ENCODE measurements around the gene UNK.

Gene UNK

DNA sequence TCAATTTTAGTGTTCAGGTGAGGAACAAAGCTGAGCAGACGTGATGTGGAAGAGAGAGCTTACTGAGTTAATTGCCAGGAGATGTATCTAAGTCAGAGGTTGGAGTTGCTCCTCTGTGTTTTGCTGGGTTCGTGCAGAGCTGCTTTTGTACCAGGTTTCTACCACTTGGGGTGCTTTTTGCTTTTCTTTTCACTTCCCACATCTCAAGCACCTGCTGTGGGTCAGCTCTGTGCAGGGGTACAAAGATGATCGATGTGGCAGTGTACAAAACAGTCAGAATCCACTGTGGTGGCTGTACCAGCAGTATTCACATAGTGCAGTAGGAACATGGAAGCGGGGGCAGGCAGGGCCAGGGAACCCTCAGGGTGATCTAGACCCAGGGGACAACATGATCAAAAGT, 14.8 kb downstream of the UNK start:
- Histone ChIP-seq H3K9me3 (ENCODE audit: control insufficient read depth, insufficient read depth, low read length) (no peaks in the 10 kb centered on the region), H3K9me2 (replicated peaks; ENCODE audit: control insufficient read depth, low read length) (no peaks in the 10 kb centered on the region), H3K27me3 (ENCODE audit: control insufficient read depth, low read length) (no peaks in the 10 kb centered on the region), H3F3A (ENCODE audit: control insufficient read depth, insufficient read depth) (no peaks in the 10 kb centered on the region), H3K79me2 (ENCODE audit: control insufficient read depth, low read length) (peaks cover 46% of the 10 kb centered on the region), H4K20me1 (ENCODE audit: control insufficient read depth, insufficient read depth, low read depth, low read length) (no peaks in the 10 kb centered on the region), H3K27ac (ENCODE audit: low read depth, low read length) (no peak overlapping the region), H3K36me3 (ENCODE audit: control insufficient read depth, low read length) (peaks cover 47% of the 10 kb centered on the region), H3K4me1 (ENCODE audit: control insufficient read depth, low read length) (no peaks in the 10 kb centered on the region), H3K4me2 (ENCODE audit: low read length) (no peak overlapping the region), H3K4me3 (ENCODE audit: low read length) (no peak overlapping the region)
- TF ChIP-seq, protein P1, sequence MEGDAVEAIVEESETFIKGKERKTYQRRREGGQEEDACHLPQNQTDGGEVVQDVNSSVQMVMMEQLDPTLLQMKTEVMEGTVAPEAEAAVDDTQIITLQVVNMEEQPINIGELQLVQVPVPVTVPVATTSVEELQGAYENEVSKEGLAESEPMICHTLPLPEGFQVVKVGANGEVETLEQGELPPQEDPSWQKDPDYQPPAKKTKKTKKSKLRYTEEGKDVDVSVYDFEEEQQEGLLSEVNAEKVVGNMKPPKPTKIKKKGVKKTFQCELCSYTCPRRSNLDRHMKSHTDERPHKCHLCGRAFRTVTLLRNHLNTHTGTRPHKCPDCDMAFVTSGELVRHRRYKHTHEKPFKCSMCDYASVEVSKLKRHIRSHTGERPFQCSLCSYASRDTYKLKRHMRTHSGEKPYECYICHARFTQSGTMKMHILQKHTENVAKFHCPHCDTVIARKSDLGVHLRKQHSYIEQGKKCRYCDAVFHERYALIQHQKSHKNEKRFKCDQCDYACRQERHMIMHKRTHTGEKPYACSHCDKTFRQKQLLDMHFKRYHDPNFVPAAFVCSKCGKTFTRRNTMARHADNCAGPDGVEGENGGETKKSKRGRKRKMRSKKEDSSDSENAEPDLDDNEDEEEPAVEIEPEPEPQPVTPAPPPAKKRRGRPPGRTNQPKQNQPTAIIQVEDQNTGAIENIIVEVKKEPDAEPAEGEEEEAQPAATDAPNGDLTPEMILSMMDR (IDR thresholded peaks at IDR 0.05; ENCODE audit: low read depth, low read length, poor library complexity, severe bottlenecking), result no peak
- TF ChIP-seq EZH2phosphoT487 (IDR thresholded peaks at IDR 0.05; ENCODE audit: borderline replicate concordance, low read length), result no peak

DNA sequence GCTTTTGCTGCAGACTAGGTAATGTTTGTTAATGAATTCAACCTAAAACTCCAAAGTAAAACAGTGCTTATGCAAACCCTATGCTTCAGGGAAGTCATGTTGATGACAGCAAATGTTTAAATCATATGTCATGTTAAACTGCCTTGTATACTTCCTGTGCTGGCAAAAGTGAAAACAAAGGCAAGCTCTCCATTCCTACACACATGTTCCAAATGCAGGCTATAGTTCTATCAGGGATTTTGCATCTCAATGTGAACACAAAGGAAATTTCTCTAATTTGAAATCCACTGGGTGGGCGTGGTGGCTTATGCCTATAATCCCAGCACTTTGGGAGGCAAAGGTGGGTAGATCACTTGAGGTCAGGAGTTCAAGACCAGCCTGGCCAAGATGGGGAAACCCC, 19.3 kb downstream of the UNK start:
- TF ChIP-seq, protein P1 (IDR thresholded peaks at IDR 0.05; ENCODE audit: low read depth, low read length, poor library complexity, severe bottlenecking), result no peak
- no peak for TF ChIP-seq EZH2phosphoT487 (IDR thresholded peaks at IDR 0.05; ENCODE audit: borderline replicate concordance, low read length)
- peaks cover 27% of the 10 kb centered on the region for H3K79me2 ChIP-seq (ENCODE audit: control insufficient read depth, low read length)
- H3K4me1 ChIP-seq (ENCODE audit: control insufficient read depth, low read length), result no peaks in the 10 kb centered on the region
- H3K4me2 ChIP-seq (ENCODE audit: low read length), result no peak overlapping the region
- no peaks in the 10 kb centered on the region for H3K9me2 ChIP-seq (replicated peaks; ENCODE audit: control insufficient read depth, low read length)
- no peak overlapping the region for H3K27ac ChIP-seq (ENCODE audit: low read depth, low read length)
- H3K36me3 ChIP-seq (ENCODE audit: control insufficient read depth, low read length), result peaks cover 24% of the 10 kb centered on the region
- no peaks in the 10 kb centered on the region for H3K9me3 ChIP-seq (ENCODE audit: control insufficient read depth, insufficient read depth, low read length)
- no peaks in the 10 kb centered on the region for H4K20me1 ChIP-seq (ENCODE audit: control insufficient read depth, insufficient read depth, low read depth, low read length)
- no peaks in the 10 kb centered on the region for H3K27me3 ChIP-seq (ENCODE audit: control insufficient read depth, low read length)
- H3K4me3 ChIP-seq (ENCODE audit: low read length), result no peak overlapping the region
- no peaks in the 10 kb centered on the region for H3F3A ChIP-seq (ENCODE audit: control insufficient read depth, insufficient read depth)

DNA sequence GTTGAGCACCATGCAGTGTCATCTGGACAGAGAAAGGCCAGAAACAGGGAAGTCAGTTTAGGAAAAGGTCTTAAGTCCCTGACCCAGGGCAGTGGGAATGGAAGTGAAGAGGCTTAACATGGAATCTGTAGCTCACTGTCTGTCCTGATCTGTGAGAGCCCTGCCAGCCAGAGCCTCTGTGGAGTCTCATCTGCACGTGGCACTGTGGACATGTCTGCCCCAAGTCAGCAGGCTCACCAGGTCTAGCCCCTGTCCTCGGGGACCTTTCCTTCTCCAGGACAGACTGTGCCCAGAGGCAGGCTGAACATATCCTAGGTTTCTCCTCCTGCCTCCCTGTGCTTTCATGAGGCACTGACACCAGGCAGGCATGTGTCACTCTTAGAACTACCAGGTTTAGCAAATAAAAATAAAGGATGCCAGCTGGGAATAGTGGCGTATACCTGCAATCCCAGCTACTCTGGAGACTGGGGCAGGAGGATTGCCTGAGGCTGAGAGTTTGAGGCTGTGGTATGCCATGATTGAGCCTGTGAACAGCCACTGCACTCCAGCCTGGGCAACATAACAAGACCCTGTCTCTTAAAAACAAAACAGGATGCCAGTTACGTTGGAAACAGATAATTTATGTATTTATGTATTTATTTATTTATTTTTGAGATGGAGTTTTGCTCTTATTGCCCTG, 22.4 kb downstream of the UNK start:
- Histone ChIP-seq H3K79me2 (ENCODE audit: control insufficient read depth, low read length) (peaks cover 21% of the 10 kb centered on the region), H3K9me3 (ENCODE audit: control insufficient read depth, insufficient read depth, low read length) (no peaks in the 10 kb centered on the region), H3K27me3 (ENCODE audit: control insufficient read depth, low read length) (no peaks in the 10 kb centered on the region), H3F3A (ENCODE audit: control insufficient read depth, insufficient read depth) (no peaks in the 10 kb centered on the region), H3K27ac (ENCODE audit: low read depth, low read length) (no peak overlapping the region), H3K4me2 (ENCODE audit: low read length) (no peak overlapping the region), H3K36me3 (ENCODE audit: control insufficient read depth, low read length) (peaks cover 29% of the 10 kb centered on the region), H3K4me1 (ENCODE audit: control insufficient read depth, low read length) (no peaks in the 10 kb centered on the region), H4K20me1 (ENCODE audit: control insufficient read depth, insufficient read depth, low read depth, low read length) (no peaks in the 10 kb centered on the region), H3K9me2 (replicated peaks; ENCODE audit: control insufficient read depth, low read length) (no peaks in the 10 kb centered on the region), H3K4me3 (ENCODE audit: low read length) (no peak overlapping the region)
- no peak for TF ChIP-seq EZH2phosphoT487 (IDR thresholded peaks at IDR 0.05; ENCODE audit: borderline replicate concordance, low read length)
- TF ChIP-seq, protein P1 (IDR thresholded peaks at IDR 0.05; ENCODE audit: low read depth, low read length, poor library complexity, severe bottlenecking), result no peak

All from DOHH2 (cell line).